Measurements from ENCODE around the gene UIMC1.
"Not testable (repeated sequence)": the region's sequence is repeated elsewhere in the genome, so short reads cannot be mapped to it uniquely, and the experiment has no call there.

UIMC1 gene

GRCh38 chr5:177006265-177006972 is at the start of gene UIMC1:
TSS of gene UIMC1 (minus strand) at chr5:177006779. CDS start at chr5:176982615, 24,164 bp downstream.
- DNase-seq, result peak; percentile 97

DNA sequence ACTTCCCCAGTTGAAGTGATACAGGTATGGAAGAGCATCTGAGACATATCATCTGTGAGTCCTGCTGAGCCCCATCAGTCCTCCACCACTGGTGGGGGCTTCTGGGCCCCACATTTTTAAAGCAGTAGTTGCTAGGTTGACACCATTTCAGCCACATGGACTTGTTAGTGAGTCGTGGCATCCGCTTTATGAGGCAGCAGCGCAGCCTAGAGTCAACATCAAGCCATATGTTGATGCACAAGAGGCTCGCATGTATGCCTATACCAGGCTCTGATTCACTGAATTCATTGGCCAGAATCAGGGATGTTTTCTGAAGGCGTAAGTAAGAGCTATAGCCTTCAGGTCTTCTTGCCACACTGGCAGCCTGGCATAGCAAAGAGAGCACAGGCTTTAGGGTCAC is 42.7 kb upstream of the UIMC1 start:
- DNase-seq, result no peak

DNA sequence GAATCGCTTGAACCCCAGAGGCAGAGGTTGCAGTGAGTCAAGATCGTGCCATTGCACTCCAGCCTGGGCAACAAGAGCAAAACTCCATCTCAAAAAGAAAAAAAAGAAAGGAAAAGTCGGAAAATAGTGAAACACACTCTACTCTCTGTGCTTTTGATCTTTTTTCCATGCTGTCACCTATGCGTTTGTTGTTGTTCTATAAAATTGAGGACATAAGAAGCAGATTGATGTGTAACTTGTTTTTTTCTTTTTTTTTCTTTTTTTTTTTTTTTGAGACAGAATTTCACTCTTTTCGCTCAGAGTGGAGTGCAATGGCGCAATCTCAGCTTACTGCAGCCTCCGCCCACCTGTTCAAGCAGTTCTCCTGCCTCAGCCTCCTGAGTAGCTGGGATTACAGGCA is 42.0 kb upstream of the UIMC1 start:
- not testable (repeated sequence) for DNase-seq

GRCh38 chr5:177045631-177046030 is 39.1 kb upstream of the UIMC1 start:
- DNase-seq, result no peak

DNA sequence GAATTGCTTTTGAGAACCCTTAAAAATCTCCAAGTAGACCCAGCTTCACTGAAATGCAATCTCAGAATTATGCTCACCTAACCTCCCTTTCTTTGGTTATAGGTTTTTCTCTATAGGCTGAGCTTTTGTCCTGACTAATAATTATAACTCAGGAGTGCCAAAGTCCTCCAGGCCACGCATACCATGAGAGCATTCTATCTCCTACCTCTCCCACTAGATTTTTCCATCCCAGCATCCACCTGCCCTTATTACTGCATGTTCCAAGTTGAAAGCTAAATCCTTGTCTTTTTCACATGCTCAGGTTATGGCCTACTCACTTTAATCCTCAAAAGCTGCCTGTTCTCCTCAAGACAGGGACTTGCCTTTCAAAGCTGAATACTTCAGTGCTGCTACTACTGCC is 38.1 kb upstream of the UIMC1 start:
- DNase-seq, result no peak

- no peak for DNase-seq
Measured at GRCh38 chr5:177043958-177044357, 37.4 kb upstream of the UIMC1 start.

DNA sequence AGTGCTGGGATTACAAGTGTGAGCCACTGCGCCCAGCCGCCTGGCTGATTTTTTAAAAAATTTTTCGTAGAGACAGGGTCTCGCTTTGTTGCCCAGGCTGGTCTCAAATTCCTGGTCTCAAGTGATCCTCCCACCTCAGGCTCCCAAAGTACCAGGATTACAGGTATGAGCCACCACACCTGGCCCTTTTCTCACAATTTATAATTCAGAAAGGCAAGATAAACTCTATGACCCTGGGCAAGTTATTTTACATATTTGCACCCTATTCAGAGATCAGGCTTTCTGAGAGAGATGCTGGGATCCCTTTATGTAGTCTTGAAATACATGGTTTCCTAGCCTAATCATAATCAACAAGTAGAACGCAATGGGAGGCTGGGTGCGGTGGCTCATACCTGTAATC is 36.5 kb upstream of the UIMC1 start:
- no peak for DNase-seq

DNA sequence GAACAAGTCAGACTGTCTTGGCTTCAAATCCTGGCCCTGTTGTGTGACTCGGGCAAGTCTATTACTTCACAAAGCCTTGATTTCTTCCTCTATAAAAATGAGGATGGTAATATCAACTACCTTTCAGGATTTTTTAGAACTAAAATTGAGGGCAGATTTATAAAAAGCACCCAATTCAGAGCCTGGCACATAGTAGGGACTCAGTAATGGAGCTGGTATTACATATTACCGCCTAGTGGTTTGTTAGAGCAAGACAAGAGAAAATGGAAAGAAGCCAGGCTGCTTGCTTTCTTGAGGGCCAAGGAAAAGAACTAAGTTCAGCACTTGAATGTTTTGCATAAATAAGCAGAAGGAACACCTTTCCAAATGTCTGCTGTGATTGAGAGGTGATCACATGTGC is 35.4 kb upstream of the UIMC1 start:
- no peak for DNase-seq

DNA sequence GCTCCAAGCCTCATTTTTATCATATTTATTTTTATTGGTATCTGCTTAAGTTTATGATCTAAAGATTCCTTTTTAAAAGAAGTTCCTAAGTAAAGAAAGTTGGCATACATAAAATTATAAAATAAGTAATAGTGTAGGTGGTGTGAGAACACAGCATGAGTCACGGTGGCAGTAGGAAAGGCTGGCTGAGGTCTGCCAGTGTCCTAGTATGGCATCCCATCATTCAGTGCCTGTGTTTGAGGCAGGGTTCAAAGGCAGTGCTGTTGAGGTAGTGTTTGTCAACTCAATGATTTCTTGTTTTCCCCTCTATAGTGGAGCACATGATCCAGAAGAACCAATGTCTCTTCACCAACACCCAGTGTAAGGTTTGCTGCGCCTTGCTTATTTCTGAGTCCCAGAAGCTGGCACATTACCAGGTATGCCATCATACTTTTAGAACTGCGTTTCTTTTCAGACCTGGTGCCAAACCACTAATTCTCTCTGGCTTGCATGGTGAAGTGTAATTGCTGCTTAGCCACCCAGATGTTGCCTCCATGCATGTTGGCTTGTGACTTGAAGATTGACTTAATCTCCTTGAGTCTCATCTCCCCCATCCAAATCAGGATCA is 34.3 kb upstream of the UIMC1 start:
- DNase-seq, result no peak

DNA sequence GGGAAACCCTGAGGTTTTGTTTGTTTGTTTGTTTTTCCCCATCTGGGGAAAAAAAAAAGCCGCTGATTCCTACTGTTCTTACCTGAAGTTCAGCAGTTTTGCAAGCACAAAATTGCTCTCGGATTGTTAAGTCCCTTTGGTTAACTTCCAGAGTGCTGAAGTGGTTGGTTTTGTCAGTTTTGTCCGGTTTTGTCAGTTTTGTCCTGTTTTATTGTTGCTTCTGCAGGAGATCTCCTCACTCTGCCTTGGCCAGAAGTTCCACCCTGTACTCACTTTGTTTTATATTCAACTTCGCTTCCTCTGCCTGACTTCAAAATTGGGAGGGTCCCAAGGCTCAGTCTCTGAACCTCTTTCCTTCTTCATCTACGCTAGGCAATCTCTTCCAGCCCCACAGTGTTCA is 30.3 kb upstream of the UIMC1 start:
- no peak for DNase-seq

DNA sequence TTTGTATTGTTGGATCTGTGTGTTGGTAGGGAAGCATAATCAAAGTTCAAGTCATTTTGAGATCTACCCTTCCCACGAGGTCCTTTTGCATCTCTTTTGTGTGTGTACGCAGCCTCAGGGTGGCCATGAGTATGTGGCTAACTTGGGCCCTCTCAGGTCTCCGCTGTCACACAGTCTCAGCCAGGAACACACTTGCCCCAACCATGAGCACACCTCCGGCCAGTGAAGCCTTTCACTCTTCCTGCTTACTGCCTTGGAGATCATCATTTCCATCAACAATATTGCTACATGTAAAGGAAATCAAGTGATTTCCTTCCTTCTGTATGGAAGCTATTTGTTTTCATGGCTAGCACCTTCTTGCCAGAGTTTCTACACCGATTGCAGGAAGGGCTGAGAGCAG is 29.9 kb upstream of the UIMC1 start:
- no peak for DNase-seq

GRCh38 chr5:177035976-177036375 is 29.4 kb upstream of the UIMC1 start:
- peak; percentile 8 for DNase-seq

DNA sequence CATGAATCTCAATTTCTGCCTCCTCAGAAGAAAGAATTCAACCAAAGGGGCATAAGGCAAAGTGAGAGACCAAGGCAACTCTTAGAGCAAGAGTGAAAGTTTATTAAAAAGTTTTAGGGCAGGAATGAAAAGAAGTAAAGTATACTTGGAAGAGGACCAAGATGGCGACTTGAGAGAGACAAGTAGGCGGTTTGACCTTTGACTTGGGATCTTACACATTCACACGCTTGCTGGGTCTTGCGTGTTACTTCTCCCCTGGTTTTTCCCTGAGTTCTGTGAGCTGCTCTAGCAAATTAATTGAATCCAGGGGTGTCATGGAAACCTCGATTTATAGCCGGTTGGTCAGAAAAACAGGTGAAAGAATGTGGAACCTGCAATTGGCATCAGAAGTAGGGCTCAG is 22.9 kb upstream of the UIMC1 start:
- DNase-seq, result no peak

- DNase-seq, result no peak
Measured at GRCh38 chr5:177027665-177028064, 21.1 kb upstream of the UIMC1 start.

DNA sequence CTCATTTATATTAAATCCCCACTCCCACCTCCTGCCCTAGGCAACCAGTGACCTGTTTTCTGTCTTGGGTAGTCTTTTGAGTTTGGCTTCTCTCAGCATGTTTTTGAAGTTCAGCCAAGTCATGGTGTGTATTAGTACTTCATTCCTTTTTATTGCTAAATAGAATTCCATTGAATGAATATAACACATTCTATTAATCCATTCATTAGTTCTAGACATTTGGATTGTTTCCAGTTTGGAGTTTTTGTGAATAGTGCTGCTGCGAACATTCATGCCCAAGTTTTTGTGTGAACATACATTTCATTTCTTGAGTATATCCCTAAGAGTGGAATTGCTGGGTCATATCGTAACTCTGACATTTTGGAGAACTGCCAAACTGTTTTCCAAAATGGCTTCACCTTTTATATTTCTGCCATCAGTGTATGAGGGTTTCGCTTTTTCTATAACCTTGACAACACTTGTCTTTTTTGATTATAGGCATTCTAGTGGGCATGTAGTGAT is 18.6 kb upstream of the UIMC1 start:
- no peak for DNase-seq

DNA sequence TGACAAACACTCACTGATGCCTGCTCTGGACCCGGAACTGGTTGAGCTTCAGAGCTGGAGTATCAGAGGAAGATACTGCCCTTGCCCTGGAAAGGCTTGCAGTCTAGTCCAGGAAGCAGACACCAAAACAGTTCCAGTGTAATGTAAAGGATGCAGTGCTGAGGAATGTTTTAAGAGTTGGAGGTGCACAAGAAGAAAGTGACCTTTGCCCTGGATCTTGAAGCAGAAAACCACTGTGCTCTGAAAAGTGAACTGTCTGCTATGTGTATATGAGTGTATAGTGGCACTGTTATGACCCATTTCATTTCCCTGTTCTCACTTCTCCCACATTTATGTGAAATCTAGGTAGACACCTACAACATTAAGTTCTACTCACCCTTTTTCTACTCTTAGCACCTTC is 18.0 kb upstream of the UIMC1 start:
- DNase-seq, result no peak

GRCh38 chr5:177023303-177023664 is 16.7 kb upstream of the UIMC1 start:
- no peak for DNase-seq

GRCh38 chr5:177022386-177023302 is 16.1 kb upstream of the UIMC1 start, which contains the start of gene ZNF346:
TSS of gene ZNF346 (plus strand) at chr5:177022696. CDS start at chr5:177022739, 43 bp downstream.
- DNase-seq, result peak; percentile 96

GRCh38 chr5:177020033-177020432 is 13.5 kb upstream of the UIMC1 start:
- DNase-seq, result no peak

DNA sequence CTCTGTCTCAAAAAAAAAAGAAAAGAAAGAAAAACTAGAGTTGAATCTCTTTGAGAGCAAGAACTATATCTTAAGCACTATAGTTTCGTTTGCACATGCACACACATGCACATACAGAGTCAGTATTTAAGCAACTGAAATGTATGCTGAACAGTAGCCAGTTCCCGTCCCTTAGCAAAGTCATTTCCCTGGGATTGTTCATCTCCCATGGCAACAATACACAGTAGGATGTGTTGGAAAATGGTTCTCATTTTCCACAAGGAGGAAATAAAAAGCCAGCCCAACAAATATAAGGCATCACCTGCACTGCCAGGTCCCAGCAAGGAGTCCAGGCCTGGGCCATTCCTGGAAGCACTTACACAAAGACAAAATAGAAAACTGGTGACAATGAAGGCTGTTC is 11.8 kb upstream of the UIMC1 start:
- peak; percentile 26 for DNase-seq

GRCh38 chr5:177015156-177015555 is 8.6 kb upstream of the UIMC1 start:
- DNase-seq, result no peak

DNA sequence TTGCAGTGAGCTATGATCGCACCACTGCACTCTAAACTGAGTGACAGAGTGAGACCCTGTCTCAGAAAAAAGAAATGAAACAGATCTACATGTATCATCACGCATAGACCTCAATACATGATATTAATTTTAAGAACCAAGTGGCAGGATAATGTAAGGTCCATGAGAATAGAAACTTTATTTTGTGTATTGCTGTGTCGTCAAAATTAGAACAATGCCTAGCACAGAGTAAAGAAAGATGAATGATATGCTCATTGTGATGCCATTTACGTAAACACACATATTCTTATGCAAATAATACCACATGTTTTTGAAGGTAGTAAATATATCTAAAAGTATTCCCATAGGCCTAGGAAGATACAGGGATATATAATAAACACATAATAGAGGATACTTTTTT is 3.6 kb upstream of the UIMC1 start:
- no peak for DNase-seq

DNA sequence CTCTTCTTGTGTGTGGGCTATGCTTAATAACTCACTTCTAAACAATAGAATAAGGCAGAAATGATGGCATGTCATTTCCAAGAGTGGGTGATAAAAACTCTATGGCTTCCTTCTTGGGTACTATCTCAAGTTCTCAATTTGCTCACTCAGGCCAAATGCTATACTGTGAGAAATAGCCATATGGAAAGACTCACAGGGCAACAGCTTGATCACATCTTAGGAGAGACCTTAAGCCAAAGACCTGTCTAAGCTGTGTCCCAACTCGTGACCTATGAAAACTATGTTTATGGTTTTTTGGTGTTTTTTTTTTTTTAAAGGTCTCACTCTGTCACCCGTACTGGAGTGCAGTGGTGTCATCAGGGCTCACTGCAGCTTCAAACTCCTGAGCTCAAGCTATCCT is 2.1 kb upstream of the UIMC1 start:
- no peak for DNase-seq
